Erythroblast (primary cell): ENCODE measurements around the gene TENM3.

ENCODE experiments used
- GATA1 ChIP-seq: IDR thresholded peaks from 2 replicates; pipeline ENCODE4 v1.6.1; 2011; ENCODE audit warnings: low read depth, mild to moderate bottlenecking, control low read depth, low read length, moderate library complexity
- POLR2A ChIP-seq: IDR thresholded peaks from 2 replicates; pipeline ENCODE4 v1.6.1; 2011; ENCODE audit warnings: mild to moderate bottlenecking, low read length

DNA sequence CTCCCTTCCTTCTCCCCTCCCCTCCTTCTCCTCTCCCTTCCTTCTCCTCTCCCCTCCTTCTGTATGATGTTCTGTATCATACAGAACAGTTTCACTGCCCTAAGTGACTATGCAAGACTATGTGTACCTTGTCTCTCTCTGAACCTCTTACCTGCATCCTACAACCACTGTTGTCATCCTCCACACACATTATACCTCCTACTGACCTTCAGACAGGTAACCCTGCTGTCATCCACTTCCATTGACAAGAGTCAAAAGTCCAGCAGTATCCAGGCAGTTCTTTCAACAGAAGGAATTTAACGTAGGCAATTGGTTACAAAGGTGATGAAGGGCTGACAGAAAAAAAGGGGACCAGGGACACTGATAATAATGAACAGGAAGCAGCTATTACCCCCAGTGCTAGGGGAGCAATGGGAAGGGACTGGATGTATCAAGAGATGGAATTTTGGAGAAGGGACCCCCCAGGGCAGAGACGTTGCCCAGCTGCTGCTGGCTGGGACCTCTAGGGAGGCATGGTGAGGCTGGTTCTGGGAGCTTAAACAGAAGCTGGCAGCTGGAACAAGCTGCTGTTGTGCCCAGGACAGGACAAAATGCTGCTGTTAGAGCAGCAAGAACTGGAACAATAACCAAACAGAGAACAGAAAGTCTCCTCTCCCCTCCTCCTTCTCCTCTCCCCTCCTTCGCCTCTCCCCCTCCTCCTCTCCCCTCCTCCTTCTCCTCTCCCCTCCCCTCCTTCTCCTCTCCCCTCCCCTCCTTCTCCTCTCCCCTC, 589.3 kb downstream of the TENM3 start:
- TF ChIP-seq POLR2A: no peak
- TF ChIP-seq GATA1: no peak
